ENCODE measurements around the gene SLC35D1. TPM values are rescaled to one million over a fixed set of nuclear protein-coding genes. Genes with fewer than 3 reads are reported as not detected.
A peak's percentile ranks its signal among the peaks of the same experiment; 100 is the strongest.

Gene SLC35D1
- total RNA-seq, 2 donors from 2014 or later: 77.5 to 82.7 TPM

DNA sequence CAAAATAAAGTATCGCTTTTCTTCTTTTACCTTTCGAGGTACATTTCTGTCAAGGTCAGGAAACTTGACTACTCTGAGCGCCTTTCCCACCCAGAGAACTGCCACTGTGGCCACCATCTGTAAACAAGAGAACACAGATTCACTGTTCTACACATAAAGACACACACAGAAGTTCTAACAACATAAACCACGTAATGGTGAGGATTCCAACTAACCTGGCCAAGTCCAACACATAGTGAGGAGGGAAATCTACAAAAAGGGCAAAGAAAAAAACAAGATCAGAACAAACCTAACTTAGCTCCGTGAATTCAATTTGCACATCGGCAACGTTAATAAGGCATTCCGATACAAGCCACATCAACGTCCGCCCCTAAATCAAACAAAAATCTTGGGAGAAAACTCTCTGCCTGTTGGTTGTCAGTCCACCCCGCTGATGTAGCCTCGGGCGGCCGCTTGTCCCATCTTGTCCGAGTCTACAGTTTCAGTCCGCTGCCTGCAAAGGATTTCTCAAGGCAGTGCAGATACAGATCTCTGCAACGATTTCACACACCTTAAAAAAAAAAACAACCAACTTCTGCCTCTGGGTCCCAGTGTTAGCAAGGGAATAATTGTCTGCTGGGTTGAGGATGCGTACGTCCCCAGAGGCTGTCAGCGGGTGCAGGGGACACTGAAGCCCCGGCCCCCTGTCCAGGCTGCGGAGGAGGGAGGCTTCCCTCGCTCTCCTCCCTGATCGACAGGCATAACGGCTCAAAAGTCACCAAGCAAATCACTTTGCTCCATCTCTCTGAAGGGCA lies 1.0 kb downstream of the SLC35D1 start:
- DNase-seq: peak; percentile 37 to 46
- intact Hi-C loops (cut with DNase I, micrococcal nuclease): loop anchor here in 1 of 2 donors (10.0 kb wide), 1 partner anchor 58 kb away; no protein-coding TSS in a partner anchor
- ATAC-seq: peak; percentile 32

DNA sequence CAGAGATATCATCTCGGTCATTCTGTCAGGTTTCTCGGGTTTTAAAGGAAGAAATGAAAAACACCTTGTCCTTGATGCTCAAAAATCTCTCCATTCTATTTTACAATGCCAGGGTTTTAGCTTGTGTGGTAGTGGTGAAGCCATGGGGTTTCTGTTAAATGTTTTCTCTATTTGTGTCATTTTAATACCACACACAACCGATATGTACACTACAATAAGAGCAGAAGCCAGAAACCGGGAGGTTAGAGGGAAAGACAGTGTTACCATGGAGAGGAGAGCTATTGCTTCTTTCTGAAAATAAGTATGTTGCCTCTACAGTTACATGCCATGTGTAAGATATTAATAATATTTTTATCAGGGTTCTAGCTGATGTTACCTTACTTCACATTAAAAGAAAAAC lies 2.8 kb downstream of the SLC35D1 start:
- no peak for ATAC-seq
- intact Hi-C loops (cut with DNase I, micrococcal nuclease): loop anchor here in 1 of 2 donors (10.0 kb wide), 1 partner anchor 56 kb away; no protein-coding TSS in a partner anchor
- DNase-seq: no peak

DNA sequence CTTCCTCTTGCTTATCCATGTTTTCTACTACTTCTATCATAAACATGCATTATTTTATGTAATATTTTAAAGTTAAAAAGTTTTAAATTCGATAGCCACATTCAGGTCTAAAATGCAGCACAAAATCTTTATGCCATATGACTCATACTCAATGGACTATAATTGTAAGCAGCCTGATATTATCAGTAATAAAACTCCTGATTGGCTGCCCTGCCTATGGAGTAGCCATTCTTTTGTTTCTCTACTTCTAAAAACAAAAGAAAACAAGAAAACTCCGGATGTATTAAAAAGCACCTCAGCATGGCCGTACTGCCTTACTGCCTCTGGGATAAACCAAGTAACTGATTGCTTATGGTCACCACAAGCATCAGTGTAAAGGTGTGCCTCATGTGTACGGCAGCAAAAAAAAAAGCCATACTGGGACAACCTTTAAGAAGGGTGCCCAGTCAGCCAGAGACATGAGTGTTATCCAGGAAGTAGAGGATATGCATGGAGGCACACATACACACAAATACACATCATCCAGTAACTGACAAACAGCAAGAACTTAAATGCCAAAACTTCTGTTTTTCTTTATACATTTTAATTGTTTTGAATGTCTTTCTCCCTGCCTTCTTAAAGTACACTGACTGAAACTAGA lies 9.2 kb downstream of the SLC35D1 start:
- ATAC-seq (peak; percentile 45), DNase-seq (no peak)
- intact Hi-C loops (cut with DNase I, micrococcal nuclease): no loop called here

DNA sequence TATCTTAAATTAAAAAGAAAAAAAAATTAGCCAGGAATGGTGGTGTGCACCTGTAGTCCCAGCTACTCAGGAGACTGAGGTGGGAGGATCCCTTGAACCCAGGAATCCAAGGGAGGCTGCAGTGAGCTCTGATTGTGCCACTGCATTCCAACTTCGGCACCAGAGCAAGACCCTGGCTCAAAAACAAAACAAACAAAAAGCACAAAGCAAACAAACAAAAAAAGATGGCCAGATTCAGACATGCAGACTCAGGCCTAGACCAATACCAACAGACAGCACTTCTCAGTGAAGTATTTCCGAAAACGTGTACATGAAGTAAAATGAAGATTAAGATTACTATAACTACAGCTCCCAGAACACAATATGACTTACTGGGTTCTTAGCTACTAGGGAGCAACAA lies 10.6 kb downstream of the SLC35D1 start:
- intact Hi-C loops (cut with DNase I, micrococcal nuclease): no loop called here
- ATAC-seq: no peak
- no peak for DNase-seq

DNA sequence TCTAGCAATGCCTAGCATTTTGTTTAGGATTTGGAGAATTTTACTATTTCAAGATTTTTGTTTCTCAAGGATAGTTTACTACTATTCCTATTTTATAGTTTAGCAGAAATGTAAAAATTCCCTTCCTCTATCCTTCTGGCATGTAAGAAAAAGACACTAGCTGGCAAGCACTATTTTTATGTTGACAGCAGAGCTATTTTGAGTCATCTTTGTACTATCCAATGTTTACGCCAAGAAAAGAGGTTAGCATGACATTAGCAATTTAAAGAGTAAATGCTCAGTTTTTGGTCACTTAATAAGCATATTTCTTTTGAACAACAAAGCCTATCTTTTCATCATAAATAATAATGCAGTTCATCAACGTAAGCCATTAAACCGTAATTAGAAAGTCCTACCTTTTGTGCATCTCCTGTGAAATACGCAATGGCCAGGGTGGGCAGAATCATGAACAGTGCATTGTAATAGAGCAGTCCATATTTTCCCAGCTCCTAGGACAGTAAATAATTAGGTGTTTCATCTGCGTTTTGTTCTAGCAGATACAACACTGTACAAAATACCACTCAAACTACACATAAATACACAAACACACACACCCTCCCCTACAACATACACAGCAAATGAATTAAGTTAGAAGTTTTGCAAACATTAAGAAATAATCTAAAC lies 12.0 kb downstream of the SLC35D1 start:
- ATAC-seq (no peak), DNase-seq (no peak)
- intact Hi-C loops (cut with DNase I, micrococcal nuclease): no loop called here

DNA sequence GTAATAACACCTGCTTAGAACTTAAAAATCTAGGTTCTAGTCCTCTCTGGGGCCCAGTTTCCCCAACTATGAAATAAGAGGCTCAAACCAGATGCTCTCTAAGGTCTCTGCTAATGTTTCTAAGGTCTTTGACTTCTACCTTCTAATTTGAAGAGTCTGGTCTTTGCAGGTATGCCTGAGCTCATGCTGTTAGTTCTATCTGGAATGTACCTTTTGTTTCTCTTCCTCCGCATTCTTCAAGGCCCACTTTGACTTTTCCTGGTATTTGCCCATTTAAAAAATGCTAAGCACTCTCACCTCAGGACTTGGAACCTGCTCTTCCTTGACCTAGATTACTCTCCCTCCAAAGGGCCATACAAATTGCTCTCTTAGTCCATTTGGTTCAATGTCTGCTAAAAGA lies 13.5 kb downstream of the SLC35D1 start:
- intact Hi-C loops (cut with DNase I, micrococcal nuclease): no loop called here
- no peak for ATAC-seq

DNA sequence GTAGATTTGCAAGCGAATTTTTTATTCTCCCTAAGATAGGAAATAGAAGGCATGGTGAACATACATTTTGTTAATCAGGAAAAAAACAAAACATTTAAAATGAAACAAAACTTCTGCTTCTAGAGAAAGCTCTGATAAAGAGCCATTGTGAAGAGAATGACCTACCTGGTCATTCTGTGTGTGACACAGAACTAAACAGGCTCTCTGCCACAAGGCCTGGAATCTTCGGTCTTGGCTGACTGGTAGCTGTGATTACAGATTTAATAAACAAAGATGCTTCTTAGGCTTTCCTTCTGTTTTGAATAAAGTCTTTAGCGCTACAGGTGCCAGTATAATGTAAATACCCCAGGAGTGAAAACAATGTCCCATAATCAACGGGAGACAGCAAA lies 22.1 kb downstream of the SLC35D1 start:
- ATAC-seq: no peak
- DNase-seq: no peak
- intact Hi-C loops (cut with DNase I, micrococcal nuclease): no loop called here

More for the DNA sequence above, 13.5 kb downstream of the SLC35D1 start:
- no peak for DNase-seq

DNA sequence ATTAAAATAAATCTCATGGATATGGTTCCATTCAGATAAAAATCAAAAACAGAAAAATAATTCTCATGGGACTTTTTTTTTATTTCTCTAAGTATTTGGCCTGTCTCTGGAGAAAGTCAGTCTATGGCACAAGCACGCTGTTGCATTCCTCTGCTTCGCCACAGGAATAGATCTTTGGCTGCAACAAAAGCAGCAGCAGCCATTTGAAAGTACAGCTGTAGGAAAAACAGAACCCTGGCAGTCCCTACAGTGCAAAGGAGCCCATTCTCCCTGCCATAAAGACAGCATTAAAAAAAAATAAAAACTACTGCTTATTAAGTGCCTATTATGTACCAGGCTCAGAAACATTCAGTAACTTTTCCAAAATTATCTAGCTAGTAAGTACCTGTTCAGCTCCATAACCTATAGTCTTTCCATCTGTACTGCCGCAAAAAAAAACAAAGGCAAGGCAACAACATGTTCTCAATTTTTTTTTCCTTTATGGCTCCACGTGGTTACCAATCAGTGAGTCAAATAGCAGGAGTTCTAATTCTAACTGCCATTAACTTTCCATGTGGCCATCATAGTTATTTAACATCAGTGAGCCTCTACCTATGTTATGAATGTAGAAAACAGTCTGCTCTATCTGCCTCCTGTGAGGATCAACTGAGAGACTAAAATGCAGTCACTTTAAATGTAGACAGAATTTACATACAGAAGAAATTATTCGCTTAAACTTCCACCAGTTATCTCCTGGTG lies 22.7 kb downstream of the SLC35D1 start:
- DNase-seq: no peak
- no peak for ATAC-seq
- intact Hi-C loops (cut with DNase I, micrococcal nuclease): no loop called here

DNA sequence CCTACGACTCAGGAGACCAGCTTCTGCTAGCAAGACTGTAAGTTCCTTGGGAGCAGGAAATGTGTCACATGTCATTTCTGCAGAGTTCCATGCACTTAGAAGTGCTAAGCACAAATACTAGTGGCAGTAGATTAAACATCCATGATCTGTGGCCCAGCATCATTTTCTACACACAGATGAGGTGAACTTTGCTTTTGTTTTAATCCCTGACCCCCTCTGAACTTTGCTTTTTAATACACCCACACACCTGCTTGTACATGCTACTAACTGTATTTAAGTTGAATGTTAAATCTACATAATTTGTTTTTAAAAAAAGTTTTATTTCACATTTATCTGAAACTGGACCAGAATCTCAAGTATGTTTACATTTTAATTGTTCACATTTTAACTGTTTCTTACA lies 24.5 kb downstream of the SLC35D1 start:
- intact Hi-C loops (cut with DNase I, micrococcal nuclease): no loop called here
- ATAC-seq: no peak
- DNase-seq: no peak

DNA sequence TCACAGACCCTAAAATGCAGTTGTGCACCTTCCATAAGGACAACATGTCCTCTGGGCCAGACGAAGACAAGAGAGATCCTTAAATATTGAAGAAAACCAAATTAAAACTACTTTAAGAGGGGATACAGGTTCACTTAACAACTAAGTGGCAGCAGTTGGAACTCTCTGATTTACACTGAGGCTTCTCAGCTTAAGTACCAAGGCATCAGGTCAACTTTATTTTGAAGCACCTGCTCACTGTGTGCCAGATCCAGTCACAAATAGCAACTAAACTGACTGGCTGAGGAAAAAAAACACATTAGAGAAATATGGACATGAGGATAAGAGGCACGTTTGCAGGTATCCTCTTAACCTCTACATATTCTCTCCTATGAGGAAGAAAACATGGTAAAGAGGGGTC lies 33.2 kb downstream of the SLC35D1 start:
- intact Hi-C loops (cut with DNase I, micrococcal nuclease): no loop called here
- no peak for ATAC-seq
- no peak for DNase-seq

DNA sequence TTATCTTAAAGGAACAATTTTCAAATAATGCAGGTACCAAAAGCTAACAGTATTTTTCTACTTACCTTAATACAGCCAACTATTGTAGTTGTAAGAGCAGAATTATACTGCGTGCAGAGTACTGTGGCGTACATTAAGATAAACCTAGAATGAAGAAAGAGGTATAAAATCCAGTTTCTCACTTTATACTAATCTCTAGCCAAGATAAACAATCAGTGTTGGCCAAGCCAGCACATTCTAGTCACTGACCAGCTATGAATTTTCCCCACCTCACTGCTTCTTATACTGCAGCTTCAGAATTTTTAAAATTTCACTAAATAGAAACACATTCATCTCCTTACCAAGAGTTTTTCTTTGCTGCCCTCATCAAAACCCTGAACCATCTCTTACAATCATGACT lies 33.6 kb downstream of the SLC35D1 start:
- ATAC-seq: no peak
- intact Hi-C loops (cut with DNase I, micrococcal nuclease): no loop called here
- DNase-seq: no peak

DNA sequence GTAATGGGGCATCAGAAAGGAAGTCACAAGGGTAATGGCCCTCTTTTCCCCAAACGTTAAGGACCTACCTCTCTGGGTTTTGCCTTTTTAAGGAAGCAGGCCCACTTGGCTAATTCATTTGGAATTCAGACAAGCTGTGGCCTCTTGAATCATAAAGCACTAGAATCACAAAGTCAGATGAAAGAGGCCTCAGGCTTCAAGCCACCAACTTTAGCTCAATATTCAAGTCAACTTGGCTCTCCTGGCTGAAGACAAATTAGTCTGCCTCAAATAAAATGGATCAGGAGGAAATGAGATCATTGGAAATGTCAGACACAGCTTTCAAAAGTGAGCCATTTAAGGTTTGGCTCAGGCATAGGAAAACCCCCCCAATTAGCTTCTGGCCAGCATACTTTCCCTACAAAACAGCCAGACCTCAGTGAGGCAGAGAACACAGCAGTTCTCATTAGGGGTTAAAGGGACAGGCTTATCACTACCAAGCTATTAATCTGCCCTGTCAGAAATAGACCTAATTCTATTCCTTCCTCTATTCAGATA lies 34.3 kb downstream of the SLC35D1 start:
- ATAC-seq: no peak
- no peak for DNase-seq
- intact Hi-C loops (cut with DNase I, micrococcal nuclease): no loop called here

DNA sequence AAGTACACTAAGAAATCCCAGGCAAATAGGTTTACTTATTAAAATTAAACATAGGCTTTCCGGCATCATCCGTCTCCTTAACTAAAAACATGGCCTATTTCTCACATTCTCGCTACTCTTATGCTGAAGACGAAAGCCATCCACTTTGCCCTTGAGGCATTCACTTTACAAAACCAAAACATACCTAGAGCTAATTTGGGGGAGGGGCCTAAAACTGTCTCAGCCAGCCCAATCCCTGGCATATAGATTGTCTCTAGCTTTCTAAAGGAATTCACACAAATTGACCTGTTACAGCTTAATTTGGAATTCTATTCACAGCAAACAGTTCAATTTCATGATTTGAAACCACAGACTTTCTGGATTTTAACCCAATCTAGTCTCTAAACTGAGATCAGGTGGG lies 34.8 kb downstream of the SLC35D1 start:
- ATAC-seq (no peak), DNase-seq (no peak)
- intact Hi-C loops (cut with DNase I, micrococcal nuclease): no loop called here

DNA sequence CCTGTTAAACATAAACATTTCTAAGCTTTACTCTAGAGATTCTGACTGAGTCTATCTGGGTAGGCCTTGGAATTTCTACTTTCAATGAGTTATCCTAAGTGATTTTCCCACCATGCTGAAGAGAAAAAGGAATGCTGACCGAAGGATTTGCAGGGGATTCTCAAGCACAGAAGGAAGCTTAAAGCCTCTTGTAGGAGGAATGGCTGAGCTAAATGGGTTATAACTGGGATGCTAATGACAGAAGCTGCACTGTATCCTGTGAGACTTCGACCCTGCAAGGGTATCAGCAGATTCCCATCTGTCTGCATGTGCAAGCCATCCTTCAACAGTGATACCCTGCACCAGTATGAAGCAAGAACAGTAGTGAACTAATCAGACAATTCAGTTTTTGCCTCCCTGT lies 35.4 kb downstream of the SLC35D1 start:
- intact Hi-C loops (cut with DNase I, micrococcal nuclease): no loop called here
- DNase-seq: no peak
- no peak for ATAC-seq

DNA sequence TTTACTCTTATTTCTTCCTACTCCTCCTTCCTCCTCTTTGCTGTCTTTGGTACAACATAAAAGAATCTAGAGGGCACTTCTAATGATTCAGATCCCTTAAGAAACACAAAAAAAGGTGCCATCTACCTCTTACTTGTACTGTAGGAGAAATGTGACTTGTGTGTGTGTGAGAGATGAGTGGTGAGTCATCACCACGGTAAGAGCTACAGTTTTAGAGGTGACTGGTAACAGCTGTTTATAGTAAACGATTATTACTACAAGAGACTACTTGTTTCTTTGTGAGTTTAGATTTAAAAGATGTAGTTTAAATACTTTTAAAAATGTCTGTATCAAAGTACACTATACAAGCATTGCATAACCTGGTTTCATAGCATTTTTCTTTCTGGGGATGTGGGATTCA lies 40.4 kb downstream of the SLC35D1 start:
- ATAC-seq: peak; percentile 30
- DNase-seq: no peak
- intact Hi-C loops (cut with DNase I, micrococcal nuclease): no loop called here

DNA sequence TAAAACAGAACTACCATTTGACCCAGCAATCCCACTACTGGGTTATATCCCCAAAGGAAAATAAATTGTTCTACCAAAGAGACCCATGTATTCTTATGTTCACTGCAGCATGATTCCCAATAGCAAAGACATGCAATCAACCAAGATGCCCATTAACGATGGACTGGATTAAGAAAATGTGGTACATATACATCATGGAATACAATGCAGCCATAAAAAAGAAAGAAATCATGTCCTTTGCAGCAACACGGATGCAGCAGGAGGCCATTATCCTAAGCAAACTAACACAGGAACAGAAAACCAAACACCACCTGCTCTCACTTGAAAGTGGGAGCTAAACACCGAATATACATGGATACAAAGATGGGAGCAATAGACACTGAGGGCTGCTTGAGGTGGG lies 44.2 kb downstream of the SLC35D1 start:
- intact Hi-C loops (cut with DNase I, micrococcal nuclease): no loop called here
- ATAC-seq (no peak), DNase-seq (no peak)

DNA sequence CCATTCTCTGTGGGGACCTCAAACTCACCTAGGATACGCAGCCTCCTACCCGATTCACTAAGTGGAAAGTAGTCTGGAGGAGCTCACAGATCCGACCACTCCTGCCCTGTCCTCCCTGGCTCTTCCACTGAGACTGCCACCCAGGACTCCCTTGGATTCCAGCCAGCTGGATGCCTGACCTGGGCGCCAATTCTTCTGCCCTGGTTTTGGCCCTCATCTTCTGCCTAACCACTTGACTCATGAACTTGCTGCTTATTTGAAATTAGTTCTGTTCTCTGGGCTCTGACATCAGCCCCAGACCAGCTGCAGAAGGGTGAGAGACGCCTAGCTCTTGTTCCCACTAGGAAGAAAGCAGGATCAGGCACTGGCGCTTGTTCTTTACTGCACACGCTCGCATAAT lies 48.9 kb downstream of the SLC35D1 start:
- intact Hi-C loops (cut with DNase I, micrococcal nuclease): no loop called here
- DNase-seq: no peak
- ATAC-seq: no peak

DNA sequence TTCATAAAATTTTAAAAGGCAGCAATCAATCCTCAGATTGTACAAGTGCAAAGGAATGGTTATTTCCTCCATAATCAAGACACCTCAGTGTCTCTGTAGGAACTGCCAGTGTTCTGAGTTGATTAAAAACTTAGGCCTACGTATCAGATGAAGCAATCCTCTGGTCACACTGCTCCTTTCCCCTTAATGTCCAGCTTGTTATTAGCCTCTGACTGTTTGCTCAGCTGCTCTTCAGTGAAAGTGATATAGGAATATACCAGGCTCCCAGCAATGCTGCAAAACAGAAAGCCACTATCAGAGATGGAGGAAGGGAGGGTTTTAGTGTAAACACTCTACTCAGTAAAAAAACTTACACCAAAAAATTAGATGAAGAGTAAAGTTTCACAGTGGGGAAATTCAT lies 49.8 kb downstream of the SLC35D1 start:
- intact Hi-C loops (cut with DNase I, micrococcal nuclease): no loop called here
- ATAC-seq (no peak), DNase-seq (no peak)

Data from left colon (tissue), 2 donors.